GM12878 (cell line): ENCODE results near the gene STXBP1. TPM values are rescaled to one million over a fixed set of nuclear protein-coding genes. Genes with fewer than 3 reads are reported as not detected.

Experiments
- ATAC-seq: fragments of 200-7000 bp; cut with Tn5 transposase; 3 replicates; pipeline ENCODE4 v1.9.1; 2020; ENCODE audit warnings: mild to moderate bottlenecking, moderate library complexity
- BruUV-seq: library from RNA; stranded (reverse); fragments of 400-500 nt; replicated peaks from 2 replicates; lab custom pipeline; 2021; lab: Mats Ljungman, UMichigan
- CTCF ChIA-PET: fragments of 300-600 bp; sonication (Branson Sonifier 250); formaldehyde crosslinking; extraction: SDS; loops from one replicate; lab custom pipeline; 2021; ENCODE audit warnings: inconsistent platforms; lab: Yijun Ruan, JAX
- POLR2A ChIA-PET: fragments of 350-600 bp; formaldehyde crosslinking; extraction: SDS; loops from one replicate; lab custom pipeline; 2021; ENCODE audit warnings: inconsistent platforms; lab: Charles Lee
- RAD21 ChIA-PET: fragments of 300-600 bp; sonication (Branson Sonifier 250); formaldehyde crosslinking; loops from one replicate; lab custom pipeline; 2023; ENCODE audit warnings: antibody characterized with exemption; ENCODE audit not compliant: unreplicated experiment; lab: Charles Lee
- SMC1A ChIA-PET: fragments of 300-600 bp; sonication (Branson Sonifier 250); formaldehyde crosslinking; loops from one replicate; lab custom pipeline; 2023; ENCODE audit not compliant: unreplicated experiment, uncharacterized antibody; lab: Charles Lee
- DNase-seq: peaks from one replicate; pipeline ENCODE4 v3.0.0-alpha.2; 2011; ENCODE audit warnings: low read depth, low spot score
- FAIRE-seq: peaks from 3 replicates; lab custom pipeline; 2011; peaks lifted over from hg19 to GRCh38; lab: Jason Lieb, UNC
- H2AFZ ChIP-seq: 2 replicates; pipeline ENCODE4 v1.6.0; 2011; ENCODE audit warnings: low read depth, low read length, control low read depth; ENCODE audit not compliant: control insufficient read depth
- H3K27ac ChIP-seq: 2 replicates; pipeline ENCODE4 v1.5.1; 2011; ENCODE audit warnings: control low read depth; ENCODE audit not compliant: control insufficient read depth, insufficient read depth
- H3K27me3 ChIP-seq, 2 experiments: replicated peaks in 1 of 2; 2 replicates each; pipeline versions ENCODE4 v1.6.0 to v1.6.1; 2011; ENCODE audit warnings: low read length in 1 of 2; ENCODE audit not compliant: control insufficient read depth in 2 of 2, insufficient read depth in 2 of 2
- H3K36me3 ChIP-seq, 2 experiments: 2 replicates each; pipeline ENCODE4 v1.5.1; 2011; ENCODE audit warnings: low read length in 1 of 2; ENCODE audit not compliant: control insufficient read depth in 2 of 2, insufficient read depth in 2 of 2
- H3K4me1 ChIP-seq: 2 replicates; pipeline ENCODE4 v1.6.1; 2011; ENCODE audit warnings: mild to moderate bottlenecking, low read length, moderate library complexity, mixed read lengths; ENCODE audit not compliant: control insufficient read depth, insufficient read depth
- H3K4me2 ChIP-seq: 2 replicates; pipeline ENCODE4 v1.6.0; 2011; ENCODE audit warnings: control low read depth; ENCODE audit not compliant: control insufficient read depth, insufficient read depth
- H3K4me3 ChIP-seq: fragments of 200-600 bp; sonication (generic); 2 replicates; pipeline ENCODE4 v1.5.1; 2016
- H3K79me2 ChIP-seq: 2 replicates; pipeline ENCODE4 v1.6.0; 2011; ENCODE audit warnings: low read length; ENCODE audit not compliant: control insufficient read depth, insufficient read depth
- H3K9ac ChIP-seq: 2 replicates; pipeline ENCODE4 v1.8.0; 2011; ENCODE audit warnings: low read length, control low read depth, mixed read lengths; ENCODE audit not compliant: control insufficient read depth, insufficient read depth
- H3K9me3 ChIP-seq: replicated peaks from 3 replicates; pipeline ENCODE4 v1.5.1; 2011; ENCODE audit warnings: mild to moderate bottlenecking, low read length; ENCODE audit not compliant: control insufficient read depth, insufficient read depth
- H4K20me1 ChIP-seq: 2 replicates; pipeline ENCODE4 v1.6.0; 2011; ENCODE audit not compliant: control insufficient read depth, insufficient read depth
- ASH2L ChIP-seq: fragments of 300-600, 200-600 bp; sonication (generic); IDR thresholded peaks from 2 replicates; pipeline ENCODE4 v1.6.1; 2017; ENCODE audit warnings: low read depth, mild to moderate bottlenecking, borderline replicate concordance
- CBX3 ChIP-seq: fragments of 200-600 bp; sonication (generic); IDR thresholded peaks from 2 replicates; pipeline ENCODE4 v1.6.1; 2016; ENCODE audit warnings: low read depth, borderline replicate concordance
- CHD2 ChIP-seq: IDR thresholded peaks from 2 replicates; pipeline ENCODE4 v1.6.1; 2011; ENCODE audit warnings: low read depth, low read length, improper control_type of control experiment, borderline replicate concordance
- EGR1 ChIP-seq, 2 experiments: IDR thresholded peaks; 1 replicate in 1 of 2; 2 replicates in 1 of 2; pipeline ENCODE4 v1.6.1; 2011 to 2012; ENCODE audit warnings: low read depth in 2 of 2, low read length in 2 of 2, borderline replicate concordance in 1 of 2, mild to moderate bottlenecking in 1 of 2, moderate library complexity in 1 of 2
- FOXM1 ChIP-seq: IDR thresholded peaks from 2 replicates; pipeline ENCODE4 v1.6.1; 2012; ENCODE audit warnings: low read depth, mild to moderate bottlenecking, inconsistent platforms, low read length, moderate library complexity
- HCFC1 ChIP-seq: fragments of 150-350 bp; IDR thresholded peaks from 2 replicates; pipeline ENCODE4 v1.6.1; 2014; ENCODE audit warnings: low read length
- HDAC6 ChIP-seq: fragments of 200-600 bp; sonication (generic); IDR thresholded peaks from one replicate; pipeline ENCODE4 v1.8.0; 2017; ENCODE audit warnings: antibody characterized with exemption; ENCODE audit not compliant: unreplicated experiment
- KAT2A ChIP-seq: conservative IDR thresholded peaks from 2 replicates; pipeline ENCODE4 v1.6.1; 2011; ENCODE audit warnings: low read depth, low read length; ENCODE audit not compliant: control insufficient read depth
- MEF2A ChIP-seq: IDR thresholded peaks from 2 replicates; pipeline ENCODE4 v1.6.1; 2011; ENCODE audit warnings: low read depth, mild to moderate bottlenecking, low read length, moderate library complexity; ENCODE audit not compliant: insufficient read depth
- MYC ChIP-seq: IDR thresholded peaks from 2 replicates; pipeline ENCODE4 v1.6.1; 2011; ENCODE audit warnings: mild to moderate bottlenecking, low read length, moderate library complexity, inconsistent platforms; ENCODE audit not compliant: insufficient read depth, insufficient replicate concordance, insufficient read length, severe bottlenecking
- NBN ChIP-seq: fragments of 450-650 bp; IDR thresholded peaks from 2 replicates; pipeline ENCODE4 v1.6.1; 2016
- NFYA ChIP-seq: IDR thresholded peaks from 2 replicates; pipeline ENCODE4 v1.6.1; 2011; ENCODE audit warnings: low read depth, mild to moderate bottlenecking, low read length, improper control_type of control experiment, borderline replicate concordance
- NFYB ChIP-seq: IDR thresholded peaks from 2 replicates; pipeline ENCODE4 v1.6.1; 2011; ENCODE audit warnings: low read depth, mild to moderate bottlenecking, low read length, improper control_type of control experiment, moderate library complexity; ENCODE audit not compliant: insufficient read depth
- NR2C1 ChIP-seq: fragments of 450-650 bp; IDR thresholded peaks from 2 replicates; pipeline ENCODE4 v1.6.1; 2017; ENCODE audit warnings: antibody characterized with exemption, mild to moderate bottlenecking, moderate library complexity
- PKNOX1 ChIP-seq: fragments of 450-650 bp; IDR thresholded peaks from 2 replicates; pipeline ENCODE4 v1.6.1; 2016; ENCODE audit warnings: mild to moderate bottlenecking
- SKIL ChIP-seq: fragments of 450-650 bp; IDR thresholded peaks from 2 replicates; pipeline ENCODE4 v1.6.1; 2017; ENCODE audit warnings: mild to moderate bottlenecking, low read depth, inconsistent platforms; ENCODE audit not compliant: poor library complexity, severe bottlenecking
- SP1 ChIP-seq: IDR thresholded peaks from one replicate; pipeline ENCODE4 v1.6.1; 2011; ENCODE audit warnings: low read depth, low read length
- TAF1 ChIP-seq: IDR thresholded peaks from 2 replicates; pipeline ENCODE4 v1.6.1; 2011; ENCODE audit warnings: mild to moderate bottlenecking, low read depth, low read length, borderline replicate concordance
- USF2 ChIP-seq: IDR thresholded peaks from 2 replicates; pipeline ENCODE4 v1.6.1; 2011; ENCODE audit warnings: low read depth, low read length, improper control_type of control experiment, borderline replicate concordance
- WRNIP1 ChIP-seq: IDR thresholded peaks from 2 replicates; pipeline ENCODE4 v1.6.1; 2011; ENCODE audit warnings: low read depth, low read length, improper control_type of control experiment, borderline replicate concordance
- in situ Hi-C: fragments of 300-500 bp; cut with MboI; formaldehyde crosslinking; loops from 9 replicates; pipeline ENCODE4 v1.14.3; 2018; ENCODE audit warnings: mixed read lengths
- intact Hi-C: fragments of 100-400 bp; cut with micrococcal nuclease; formaldehyde crosslinking; loops from one replicate; pipeline ENCODE4 v1.14.2; 2022; ENCODE audit not compliant: unreplicated experiment
- polyA plus RNA-seq, 11 experiments: library from polyadenylated mRNA; depleted of rRNA in 4 of 11; unstranded in 6 of 11; stranded (reverse) in 5 of 11; fragments of >200 nt; fragmentation: Nextera tagmentation in 4 of 11; fragmentation: Illumina TruSeq in 1 of 11; extraction: Ambion mirVana in 4 of 11; extraction: Trizol in 1 of 11; gene quantifications; 1 replicate in 1 of 11; 2 replicates in 10 of 11; pipeline versions ENCODE4 v1.2.1 to v1.2.3, GENCODE V29; 2011 to 2016; ENCODE audit warnings: inconsistent platforms in 2 of 11, missing spikeins in 2 of 11, low read depth in 1 of 11
- total RNA-seq, 4 experiments: library from RNA; depleted of rRNA in 3 of 4; stranded (reverse); fragments of >200 nt in 3 of 4; fragmentation: Illumina TruSeq in 1 of 4; extraction: Trizol in 1 of 4; gene quantifications; 2 replicates each; pipeline versions ENCODE4 v1.2.1 to v1.2.3, GENCODE V29; 2013 to 2021

Gene STXBP1
- total and polyA plus RNA-seq, 10 of the 15 experiments (the other 5 are each of a cell fraction or from before 2014, with no cell fraction given): 0.08 to 0.85 (median 0.31) TPM; not detected in 3

- TF ChIP-seq ASH2L (no peak), WRNIP1 (no peak), SKIL (no peak), MYC (no peak), NBN (no peak)
- TF ChIP-seq, all 136 proteins: peak for 0
These were observed 108.2 kb downstream of the STXBP1 start (continued) for GRCh38 chr9:127720031-127720864.

- H2AFZ ChIP-seq: no peak overlapping the region
- DNase-seq (no peak), FAIRE-seq (no peak), ATAC-seq (no peak)
- H3K4me3 ChIP-seq: no peak overlapping the region
- intact Hi-C loops (no loop called here), in situ Hi-C loops (no loop called here)
- ChIA-PET POLR2A (no interaction called here), SMC1A (no interaction called here), RAD21 (no interaction called here), CTCF (interaction anchor here (1.1 kb wide), 1 partner anchor 149 kb away, joined by 3 read pairs; no protein-coding TSS in a partner anchor)
- no peaks in the 10 kb centered on the region for H3K36me3 ChIP-seq
- no TSS peak for BruUV-seq
- no peaks in the 10 kb centered on the region for H3K9me3 ChIP-seq
- H3K79me2 ChIP-seq: no peaks in the 10 kb centered on the region
- no peak overlapping the region for H3K9ac ChIP-seq
- no peaks in the 10 kb centered on the region for H4K20me1 ChIP-seq
- H3K4me2 ChIP-seq: no peak overlapping the region
- no peaks in the 10 kb centered on the region for H3K27me3 ChIP-seq
- no peak overlapping the region for H3K27ac ChIP-seq
- peaks cover 3% of the 10 kb centered on the region; the same call in 1 of the 2 replicates for H3K4me1 ChIP-seq
- no peak for TF ChIP-seq TAF1
- TF ChIP-seq HDAC6: no peak
- TF ChIP-seq FOXM1: no peak
- TF ChIP-seq SP1: no peak
- no peak for TF ChIP-seq CBX3
- no peak for TF ChIP-seq NFYB
- no peak for TF ChIP-seq HCFC1
- no peak for TF ChIP-seq NFYA
- no peak for TF ChIP-seq CHD2
- no peak for TF ChIP-seq NR2C1
- no peak for TF ChIP-seq PKNOX1
- no peak for TF ChIP-seq EGR1 (IDR thresholded peaks at IDR 0.05; ENCODE audit: borderline replicate concordance in 1 of 2, low read depth in 2 of 2, low read length in 2 of 2)
- no peak for TF ChIP-seq MEF2A
- no peak for TF ChIP-seq USF2
- TF ChIP-seq KAT2A: no peak
These were observed 108.8 kb downstream of the STXBP1 start for GRCh38 chr9:127720865-127721227.
